Psoas muscle (tissue), 8 donors: ENCODE measurements around the gene B4GALT6. TPM values are rescaled to one million over a fixed set of nuclear protein-coding genes. Genes with fewer than 3 reads are reported as not detected.

Source experiments
- ATAC-seq, 4 donors: fragments of 200-7000 bp; cut with Tn5 transposase; one replicate each; pipeline ENCODE4 v1.9.1; 2020; ENCODE audit warnings: moderate library complexity in 3 of 4, mild to moderate bottlenecking in 2 of 4
- DNase-seq, 2 donors: peaks; one replicate each; pipeline ENCODE4 v3.0.0-alpha.2; 2020
- H3K27ac ChIP-seq: fragments of 200-600 bp; one replicate; pipeline ENCODE4 v1.8.0; 2022
- H3K27me3 ChIP-seq, 3 donors: fragments of 200-600 bp in 1 of 3; one replicate each; pipeline versions ENCODE4 v1.6.1 to v1.8.0; 2013 to 2022; ENCODE audit warnings: low read length in 2 of 3, mild to moderate bottlenecking in 2 of 3, moderate library complexity in 1 of 3; ENCODE audit not compliant: insufficient read depth in 3 of 3
- H3K36me3 ChIP-seq, 2 donors: fragments of 200-600 bp in 1 of 2; one replicate each; pipeline versions ENCODE4 v1.6.1 to v1.8.0; 2013 to 2022; ENCODE audit warnings: low read depth in 1 of 2, mild to moderate bottlenecking in 1 of 2, moderate library complexity in 1 of 2; ENCODE audit not compliant: insufficient read depth in 1 of 2
- H3K4me1 ChIP-seq: fragments of 200-600 bp; one replicate; pipeline ENCODE4 v1.8.0; 2022
- H3K4me3 ChIP-seq: fragments of 200-600 bp; one replicate; pipeline ENCODE4 v1.8.0; 2022; ENCODE audit warnings: mild to moderate bottlenecking
- H3K9me3 ChIP-seq: fragments of 200-600 bp; one replicate; pipeline ENCODE4 v1.8.0; 2022
- WGBS, 3 donors: extraction: QIAGEN DNeasy Blood & Tissue Kit; methylation state at CpG; one replicate each; pipeline versions ENCODE4 v1.1.6 to v1.1.7; 2013; 5-methylcytosine and 5-hydroxymethylcytosine counted together
- intact Hi-C, 2 donors: fragments of 100-400 bp; cut with DNase I; formaldehyde crosslinking; loops; one replicate each; pipeline versions ENCODE4 v1.11.0 to v1.14.2; 2022
- polyA plus RNA-seq, 3 donors: library from polyadenylated mRNA; stranded (reverse); fragments of 200-250 nt; gene quantifications; one replicate each; pipeline ENCODE4 v1.2.3, GENCODE V29; 2013
- total RNA-seq, 4 donors: library from RNA; stranded (reverse); fragmentation: NEBNext Ultra II Directional in 2 of 4; extraction: Animal tissue kit (Norgen Biotek cat#: 25700) in 2 of 4; gene quantifications; one replicate each; pipeline versions ENCODE4 v1.2.1 to v1.2.4, GENCODE V29; 2021 to 2023
- TF ChIP-seq, protein P1 (sequence below): fragments of 200-600 bp; IDR thresholded peaks from one replicate; pipeline ENCODE4 v1.8.0; 2022; ENCODE audit warnings: antibody characterized with exemption
- donor health status: healthy with polysubstance abuse.
- donor health status: DM: no; HTN: no; CAD: no; lungs with moderate emphysema.
- donor health status: Bipolar disorder and iron deficiency.
- donor health status: healthy.
- donor health status: DM: yes; HTN: yes; CAD: no.
- donor health status: DM: no; HTN: no; CAD: no.
- donor health status: DM: no; HTN: no; CAD: no.
- donor health status: DM: yes; HTN: yes; CAD: no.

Gene B4GALT6
- total and polyA plus RNA-seq, 7 donors = 0.98 to 13.3 (median 6.7) TPM

DNA sequence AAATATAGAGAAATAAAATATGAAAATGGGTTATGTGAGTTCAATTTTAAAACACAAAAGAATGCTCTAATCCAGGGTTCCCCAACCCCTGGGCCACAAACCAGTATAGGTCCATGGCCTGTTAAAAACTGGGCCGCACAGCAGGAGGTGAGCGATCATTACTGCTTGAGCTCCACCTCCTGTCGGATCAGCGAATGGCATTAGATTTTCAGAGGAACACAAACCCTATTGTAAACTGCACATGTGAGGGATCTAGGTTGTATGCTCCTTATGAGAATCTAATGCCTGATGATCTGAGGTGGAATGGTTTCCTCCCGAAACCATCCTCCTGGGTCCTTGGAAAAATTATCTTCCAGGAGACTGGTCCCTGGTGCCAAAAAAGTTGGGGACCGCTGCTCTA lies 58.0 kb downstream of the B4GALT6 start:
- H3K9me3 ChIP-seq = no peaks in the 10 kb centered on the region
- WGBS, 3 donors = 97 to 98% (median 98%) methylated on average over 6 of the region's 6 CpGs
- TF ChIP-seq, protein P1, sequence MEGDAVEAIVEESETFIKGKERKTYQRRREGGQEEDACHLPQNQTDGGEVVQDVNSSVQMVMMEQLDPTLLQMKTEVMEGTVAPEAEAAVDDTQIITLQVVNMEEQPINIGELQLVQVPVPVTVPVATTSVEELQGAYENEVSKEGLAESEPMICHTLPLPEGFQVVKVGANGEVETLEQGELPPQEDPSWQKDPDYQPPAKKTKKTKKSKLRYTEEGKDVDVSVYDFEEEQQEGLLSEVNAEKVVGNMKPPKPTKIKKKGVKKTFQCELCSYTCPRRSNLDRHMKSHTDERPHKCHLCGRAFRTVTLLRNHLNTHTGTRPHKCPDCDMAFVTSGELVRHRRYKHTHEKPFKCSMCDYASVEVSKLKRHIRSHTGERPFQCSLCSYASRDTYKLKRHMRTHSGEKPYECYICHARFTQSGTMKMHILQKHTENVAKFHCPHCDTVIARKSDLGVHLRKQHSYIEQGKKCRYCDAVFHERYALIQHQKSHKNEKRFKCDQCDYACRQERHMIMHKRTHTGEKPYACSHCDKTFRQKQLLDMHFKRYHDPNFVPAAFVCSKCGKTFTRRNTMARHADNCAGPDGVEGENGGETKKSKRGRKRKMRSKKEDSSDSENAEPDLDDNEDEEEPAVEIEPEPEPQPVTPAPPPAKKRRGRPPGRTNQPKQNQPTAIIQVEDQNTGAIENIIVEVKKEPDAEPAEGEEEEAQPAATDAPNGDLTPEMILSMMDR = no peak
- no peaks in the 10 kb centered on the region for H3K4me1 ChIP-seq
- intact Hi-C loops = no loop called here
- H3K36me3 ChIP-seq = peaks cover 0 to 6% of the 10 kb centered on the region in 2 donors
- DNase-seq = no peak
- H3K4me3 ChIP-seq = no peak overlapping the region
- H3K27ac ChIP-seq = no peak overlapping the region
- no peaks in the 10 kb centered on the region for H3K27me3 ChIP-seq
- ATAC-seq = no peak

DNA sequence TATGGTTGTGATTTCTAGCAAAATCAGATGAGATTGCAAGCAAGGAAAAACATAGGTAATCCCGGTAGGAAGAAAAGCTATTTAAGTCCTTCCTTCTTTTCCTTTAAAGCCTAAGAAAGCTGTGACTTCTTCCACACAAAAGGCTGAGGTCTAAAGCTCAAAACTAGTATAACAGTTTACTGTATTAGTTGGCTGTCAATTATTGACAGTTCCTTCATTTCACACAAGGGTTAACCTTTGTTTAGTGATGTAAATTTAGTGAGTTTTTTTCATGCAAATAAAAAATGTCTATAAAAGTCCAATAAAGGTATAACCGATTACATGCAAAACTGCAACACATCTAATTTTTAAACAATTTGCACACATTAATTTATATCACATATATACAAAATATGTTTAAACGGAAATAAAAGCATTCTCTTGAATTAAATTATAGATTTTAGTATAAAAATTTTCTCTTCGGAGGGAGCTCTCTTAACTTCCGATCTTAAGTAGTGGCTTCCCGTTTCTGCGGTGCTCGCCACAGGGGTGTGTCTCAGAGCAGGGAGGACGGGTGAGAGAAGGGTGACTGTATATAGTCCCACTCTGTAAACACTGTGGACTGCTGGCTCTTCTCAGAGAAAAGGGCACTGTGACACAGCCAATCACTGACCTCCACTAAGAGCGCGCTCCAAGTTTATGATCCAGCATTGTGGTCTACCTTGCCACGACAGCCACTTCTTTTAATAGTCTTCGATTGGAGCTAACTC lies 59.3 kb downstream of the B4GALT6 start:
- H3K4me3 ChIP-seq = no peak overlapping the region
- no peak for ATAC-seq
- no peak overlapping the region for H3K27ac ChIP-seq
- WGBS, 3 donors = 85 to 92% (median 87%) methylated on average over 13 of the region's 13 CpGs
- H3K4me1 ChIP-seq = no peaks in the 10 kb centered on the region
- H3K36me3 ChIP-seq = peaks cover 0 to 6% of the 10 kb centered on the region in 2 donors
- no peaks in the 10 kb centered on the region for H3K27me3 ChIP-seq
- TF ChIP-seq, protein P1 = no peak
- H3K9me3 ChIP-seq = no peaks in the 10 kb centered on the region
- DNase-seq = no peak
- intact Hi-C loops = no loop called here

DNA sequence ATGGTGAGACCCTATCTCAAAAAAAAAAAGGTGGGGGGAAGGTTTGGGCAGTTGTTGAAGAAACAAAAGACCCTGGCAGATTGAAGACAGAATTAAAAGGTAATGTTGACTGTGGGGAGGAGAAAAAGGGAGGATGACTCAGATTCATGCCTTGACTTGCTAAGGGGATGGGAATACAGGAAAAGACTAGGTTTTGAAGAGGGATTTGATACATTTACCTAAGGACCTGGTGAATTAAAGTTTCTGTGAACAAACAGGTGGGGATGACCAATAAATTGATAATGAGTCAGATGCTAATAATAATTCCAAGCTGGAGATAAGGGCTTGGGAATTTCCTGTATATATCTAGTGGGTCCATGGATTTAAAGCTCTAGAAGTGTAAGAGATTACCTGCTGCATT lies 65.1 kb downstream of the B4GALT6 start:
- Histone ChIP-seq H3K9me3 (no peaks in the 10 kb centered on the region), H3K27me3 (peaks cover 0 to 3% (median 0%) of the 10 kb centered on the region in 3 donors)

DNA sequence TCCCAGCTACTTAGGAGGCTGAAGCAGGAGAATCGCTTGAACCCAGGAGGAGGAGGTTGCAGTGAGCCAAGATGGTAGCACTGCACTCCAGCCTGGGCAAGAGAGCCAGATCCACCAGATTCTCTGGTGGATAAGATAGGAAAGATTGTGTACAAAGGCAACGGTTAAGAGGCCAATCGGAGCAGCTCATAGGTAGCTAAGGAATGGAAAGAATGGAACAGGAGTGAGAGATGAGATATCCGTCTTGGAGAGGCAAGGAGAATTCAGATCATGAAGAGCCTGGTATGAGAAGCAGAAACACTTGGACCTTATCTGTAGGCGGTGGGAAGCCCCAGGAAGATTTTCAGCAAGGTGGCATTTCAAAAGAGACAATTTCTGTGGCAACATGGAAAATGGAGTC lies 65.6 kb downstream of the B4GALT6 start:
- no peaks in the 10 kb centered on the region for H3K9me3 ChIP-seq
- peaks cover 0 to 3% (median 0%) of the 10 kb centered on the region in 3 donors for H3K27me3 ChIP-seq
- no peak overlapping the region for H3K4me3 ChIP-seq
- intact Hi-C loops = no loop called here
- TF ChIP-seq, protein P1 = no peak
- 92 to 96% (median 94%) methylated on average over 5 of the region's 5 CpGs for WGBS, 3 donors
- ATAC-seq = no peak
- no peak overlapping the region for H3K27ac ChIP-seq
- DNase-seq = no peak
- no peaks in the 10 kb centered on the region for H3K36me3 ChIP-seq
- H3K4me1 ChIP-seq = no peaks in the 10 kb centered on the region

More for the DNA sequence above, 65.1 kb downstream of the B4GALT6 start:
- no peak overlapping the region for H3K4me3 ChIP-seq
- DNase-seq (no peak), ATAC-seq (no peak)
- H3K4me1 ChIP-seq = no peaks in the 10 kb centered on the region
- TF ChIP-seq, protein P1 = no peak
- H3K27ac ChIP-seq = no peak overlapping the region
- H3K36me3 ChIP-seq = no peaks in the 10 kb centered on the region
- intact Hi-C loops = no loop called here
